ENCODE results near the gene GABRR3.
A peak's percentile ranks its signal among the peaks of the same experiment; 100 is the strongest.

GABRR3 gene

GRCh38 chr3:97954228-97954827 is 80.8 kb downstream of the GABRR3 start:
- no peak for DNase-seq

GRCh38 chr3:97952872-97953271 is 82.2 kb downstream of the GABRR3 start:
- no peak for DNase-seq

- no peak for DNase-seq
Observed at GRCh38 chr3:97952280-97952679, 82.8 kb downstream of the GABRR3 start.

DNA sequence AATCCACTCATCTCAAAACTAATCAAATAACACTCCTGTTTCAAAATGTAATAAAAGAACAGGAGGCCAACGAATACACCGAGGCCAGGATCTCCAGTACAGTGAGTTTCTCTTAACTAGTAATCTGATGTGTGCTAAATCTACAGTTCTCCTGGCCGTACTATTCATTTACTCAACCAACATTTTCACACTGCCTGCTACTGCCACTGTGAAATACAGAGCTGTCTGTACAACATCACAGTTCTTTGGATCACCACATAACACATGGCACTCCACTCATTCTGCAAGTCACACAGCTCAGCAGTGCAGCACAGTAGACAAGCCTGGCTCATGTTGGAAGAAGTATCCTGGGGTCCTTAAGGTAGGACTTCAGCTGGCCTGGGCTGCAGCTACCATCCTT is 84.8 kb downstream of the GABRR3 start:
- DNase-seq = no peak

GRCh38 chr3:97949743-97950142 is 85.4 kb downstream of the GABRR3 start:
- no peak for DNase-seq

DNA sequence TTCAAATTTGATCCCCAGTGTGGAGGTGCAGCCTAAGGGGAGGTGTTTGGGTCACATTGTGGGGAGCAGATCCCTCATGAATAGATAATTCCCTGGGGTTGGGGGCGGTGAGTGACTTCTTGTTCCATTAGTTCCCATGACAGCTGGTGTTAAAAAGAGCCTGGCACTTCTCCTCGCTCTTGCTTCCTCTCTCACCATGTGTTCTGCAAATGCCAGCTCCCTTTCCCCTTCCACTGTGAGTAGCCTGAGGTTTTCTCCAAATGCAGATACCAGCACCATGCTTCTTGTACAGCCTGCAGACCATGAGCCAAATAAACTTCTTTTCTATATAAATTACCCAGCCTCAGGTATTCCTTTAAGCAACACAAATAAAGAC is 86.0 kb downstream of the GABRR3 start:
- no peak for DNase-seq

DNA sequence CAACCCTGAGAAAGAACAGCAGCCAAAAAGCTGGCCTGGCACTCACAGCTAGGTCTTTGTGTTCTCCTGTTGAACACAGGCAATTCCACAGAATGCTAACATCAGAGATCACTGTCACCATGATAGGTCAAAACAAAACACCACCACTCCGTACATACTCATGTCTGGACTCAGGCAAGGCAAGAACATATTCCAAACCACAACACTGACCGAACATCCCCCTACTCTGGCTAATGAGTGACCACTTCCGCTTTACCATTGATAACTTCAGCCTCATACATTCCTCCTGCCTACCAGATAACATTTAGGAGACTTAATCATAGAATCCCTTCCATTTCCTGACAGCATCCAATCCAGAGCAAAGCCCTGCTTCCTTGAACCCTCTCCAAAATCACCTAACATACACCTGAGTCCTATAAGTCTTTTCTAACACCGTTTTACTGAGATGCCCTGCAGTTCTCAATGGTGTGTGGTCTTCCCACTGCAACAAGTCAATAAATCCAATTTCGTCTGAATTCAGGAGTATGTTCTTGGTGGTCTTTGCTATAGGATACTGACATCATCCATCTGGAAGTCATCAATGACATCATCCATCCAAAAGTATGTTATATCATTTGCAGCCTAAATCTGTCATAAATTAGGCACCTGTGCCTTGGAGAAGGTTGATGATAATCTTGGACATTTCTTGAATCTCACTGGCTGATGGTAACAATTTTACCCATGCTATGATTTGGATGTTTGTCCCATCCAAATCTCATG is 86.6 kb downstream of the GABRR3 start:
- DNase-seq = no peak

DNA sequence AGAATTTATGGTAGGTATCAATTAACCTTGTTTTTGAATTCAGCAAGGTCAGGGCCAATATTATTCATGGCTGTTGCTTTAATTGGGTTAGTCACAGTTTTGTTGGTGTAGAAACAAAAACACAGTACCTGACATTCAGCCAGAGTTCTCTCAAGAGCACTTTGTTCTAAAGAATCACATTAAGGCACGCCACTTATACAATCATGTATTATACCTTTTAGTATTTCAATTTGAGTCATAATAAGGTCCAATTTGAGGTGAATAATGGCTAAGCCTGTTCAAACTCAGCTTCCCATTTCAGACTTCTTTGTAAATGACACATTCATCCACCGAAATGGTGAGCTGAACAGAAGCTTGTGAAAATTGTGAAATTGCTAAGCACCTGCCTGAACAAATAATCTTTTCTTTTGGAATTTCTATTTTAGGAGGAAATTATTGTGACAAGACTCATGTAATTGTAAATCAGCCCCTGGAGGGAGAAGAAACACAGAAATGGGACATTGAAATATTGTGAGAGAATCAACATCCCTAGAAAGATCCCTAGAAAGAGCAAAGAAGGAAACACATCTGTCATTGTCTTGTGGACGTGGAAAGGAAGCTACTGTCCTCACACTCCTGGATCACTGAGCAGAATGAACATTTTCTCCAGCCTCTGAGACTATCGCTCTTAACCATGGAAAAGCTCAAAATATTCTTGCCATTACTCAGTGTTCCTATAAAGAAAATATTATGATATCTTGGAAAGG is 92.1 kb downstream of the GABRR3 start:
- DNase-seq = peak; percentile 47

- peak; percentile 17 for DNase-seq
Observed at GRCh38 chr3:97940034-97940433, 95.1 kb downstream of the GABRR3 start.

DNA sequence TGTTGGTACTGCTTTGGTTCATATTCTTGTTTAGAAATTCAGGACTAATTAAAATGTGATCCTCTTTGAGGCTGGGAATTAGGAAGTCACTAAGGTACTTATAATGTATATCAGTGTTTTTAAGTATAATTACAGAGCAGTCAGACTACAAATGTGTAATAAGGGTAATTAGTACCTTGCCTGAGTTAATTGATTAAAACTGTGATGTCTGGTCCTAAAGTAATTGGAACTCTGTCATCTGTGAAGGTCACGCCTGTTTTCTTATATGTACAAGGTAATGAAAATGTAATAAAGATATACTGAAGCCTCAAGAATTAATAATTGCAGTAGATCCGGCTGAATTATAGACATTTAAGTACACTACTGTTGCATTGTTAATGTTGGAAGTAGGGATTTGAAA is 95.7 kb downstream of the GABRR3 start:
- DNase-seq = no peak

GRCh38 chr3:97938444-97938843 is 96.7 kb downstream of the GABRR3 start:
- DNase-seq = no peak

DNA sequence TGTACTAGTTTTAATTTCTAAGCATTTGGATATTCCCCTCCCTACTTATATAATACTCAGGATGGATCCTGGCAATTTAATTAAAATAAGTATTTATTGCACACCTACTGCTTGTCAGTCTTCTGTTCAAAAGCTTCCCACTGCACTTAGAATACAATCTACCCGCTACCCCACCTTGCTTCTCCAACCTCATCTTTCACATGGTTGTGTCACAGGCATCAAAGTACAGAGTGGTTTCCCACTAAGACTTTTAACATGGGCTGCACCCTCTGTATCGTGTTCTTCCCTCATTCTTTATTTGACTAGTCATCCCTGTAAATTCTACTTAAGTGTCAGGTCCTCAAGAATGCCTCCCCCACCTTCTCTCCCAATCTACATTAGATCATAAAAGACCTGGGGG is 97.9 kb downstream of the GABRR3 start:
- no peak for DNase-seq

- no peak for DNase-seq
Observed at GRCh38 chr3:97935842-97936241, 99.3 kb downstream of the GABRR3 start.
